ENCODE measurements around the gene ZBED5.
"Not testable (repeated sequence)": the region's sequence is repeated elsewhere in the genome, so short reads cannot be mapped to it uniquely, and the experiment has no call there.

ZBED5 gene

GRCh38 chr11:10823152-10823579 is 34.7 kb downstream of the ZBED5 start:
- Mint-ChIP-seq H3K27me3 (no peaks in the 10 kb centered on the region), H3K4me1 (peaks cover 8% of the 10 kb centered on the region), H3K4me3 (no peak overlapping the region), H3K36me3 (peaks cover 15% of the 10 kb centered on the region), H3K27ac (peak overlapping the region; percentile 36), H3K9me3 (no peaks in the 10 kb centered on the region)

- H3K9me3 Mint-ChIP-seq, H3K27ac Mint-ChIP-seq, H3K27me3 Mint-ChIP-seq, H3K4me1 Mint-ChIP-seq, H3K4me3 Mint-ChIP-seq: not testable (repeated sequence)
- H3K36me3 Mint-ChIP-seq, result peaks cover 11% of the 10 kb centered on the region
Measured at GRCh38 chr11:10822491-10822890, 35.4 kb downstream of the ZBED5 start.

DNA sequence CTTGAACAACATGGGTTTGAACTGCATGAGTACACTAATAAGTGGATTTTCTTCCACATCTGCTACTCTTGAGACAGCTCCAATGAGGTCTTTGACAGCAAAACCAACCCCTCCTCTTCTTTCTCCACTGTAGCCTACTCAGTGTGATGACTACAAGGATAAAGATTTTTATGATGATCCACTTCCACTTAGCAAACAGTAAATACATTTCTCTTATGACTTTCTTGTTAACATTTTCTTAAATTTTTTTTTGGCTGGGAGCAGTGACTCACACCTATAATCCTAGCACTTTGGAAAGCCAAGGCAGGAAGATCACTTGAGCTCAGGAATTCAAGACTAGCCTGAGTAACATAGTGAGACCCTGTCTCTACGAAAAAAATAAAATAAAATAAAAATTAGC is 39.3 kb downstream of the ZBED5 start:
- no peaks in the 10 kb centered on the region for H3K9me3 Mint-ChIP-seq
- H3K27me3 Mint-ChIP-seq, result no peaks in the 10 kb centered on the region
- H3K4me1 Mint-ChIP-seq, result no peaks in the 10 kb centered on the region

GRCh38 chr11:10813945-10814344 is 43.9 kb downstream of the ZBED5 start:
- Mint-ChIP-seq H3K27ac (no peak overlapping the region), H3K9me3 (no peaks in the 10 kb centered on the region), H3K27me3 (no peaks in the 10 kb centered on the region)

More for the DNA sequence above, 39.3 kb downstream of the ZBED5 start:
- Mint-ChIP-seq H3K27ac (no peak overlapping the region), H3K4me3 (no peak overlapping the region), H3K36me3 (peaks cover 10% of the 10 kb centered on the region)

GRCh38 chr11:10809373-10810160 is 48.3 kb downstream of the ZBED5 start:
- H3K9me3 Mint-ChIP-seq, result no peaks in the 10 kb centered on the region
- peaks cover 27% of the 10 kb centered on the region for H3K36me3 Mint-ChIP-seq
- peak overlapping the region; percentile 98 for H3K27ac Mint-ChIP-seq
- peaks cover 37% of the 10 kb centered on the region for H3K4me1 Mint-ChIP-seq
- no peaks in the 10 kb centered on the region for H3K27me3 Mint-ChIP-seq
- peak overlapping the region; percentile 94 for H3K4me3 Mint-ChIP-seq

More at GRCh38 chr11:10813945-10814344, 43.9 kb downstream of the ZBED5 start:
- Mint-ChIP-seq H3K4me3 (no peak overlapping the region), H3K36me3 (no peaks in the 10 kb centered on the region), H3K4me1 (peaks cover 11% of the 10 kb centered on the region)

GRCh38 chr11:10808553-10809372 is 49.1 kb downstream of the ZBED5 start, which contains the start of gene EIF4G2:
Gene EIF4G2, minus strand, starts transcription at chr11:10808926.
- H3K27ac Mint-ChIP-seq, result peak within 1 kb of the TSS; percentile 98
- no peaks in the 10 kb centered on the region for H3K27me3 Mint-ChIP-seq
- no peaks in the 10 kb centered on the region for H3K9me3 Mint-ChIP-seq
- peaks cover 32% of the 10 kb centered on the region for H3K36me3 Mint-ChIP-seq
- peaks cover 43% of the 10 kb centered on the region for H3K4me1 Mint-ChIP-seq
- H3K4me3 Mint-ChIP-seq, result peak within 1 kb of the TSS; percentile 94

GRCh38 chr11:10808235-10808552 is 49.7 kb downstream of the ZBED5 start:
- peak overlapping the region; percentile 94 for H3K4me3 Mint-ChIP-seq
- peaks cover 37% of the 10 kb centered on the region for H3K36me3 Mint-ChIP-seq
- peaks cover 49% of the 10 kb centered on the region for H3K4me1 Mint-ChIP-seq
- H3K27ac Mint-ChIP-seq, result peak overlapping the region; percentile 98
- H3K9me3 Mint-ChIP-seq, result no peaks in the 10 kb centered on the region
- H3K27me3 Mint-ChIP-seq, result no peaks in the 10 kb centered on the region

DNA sequence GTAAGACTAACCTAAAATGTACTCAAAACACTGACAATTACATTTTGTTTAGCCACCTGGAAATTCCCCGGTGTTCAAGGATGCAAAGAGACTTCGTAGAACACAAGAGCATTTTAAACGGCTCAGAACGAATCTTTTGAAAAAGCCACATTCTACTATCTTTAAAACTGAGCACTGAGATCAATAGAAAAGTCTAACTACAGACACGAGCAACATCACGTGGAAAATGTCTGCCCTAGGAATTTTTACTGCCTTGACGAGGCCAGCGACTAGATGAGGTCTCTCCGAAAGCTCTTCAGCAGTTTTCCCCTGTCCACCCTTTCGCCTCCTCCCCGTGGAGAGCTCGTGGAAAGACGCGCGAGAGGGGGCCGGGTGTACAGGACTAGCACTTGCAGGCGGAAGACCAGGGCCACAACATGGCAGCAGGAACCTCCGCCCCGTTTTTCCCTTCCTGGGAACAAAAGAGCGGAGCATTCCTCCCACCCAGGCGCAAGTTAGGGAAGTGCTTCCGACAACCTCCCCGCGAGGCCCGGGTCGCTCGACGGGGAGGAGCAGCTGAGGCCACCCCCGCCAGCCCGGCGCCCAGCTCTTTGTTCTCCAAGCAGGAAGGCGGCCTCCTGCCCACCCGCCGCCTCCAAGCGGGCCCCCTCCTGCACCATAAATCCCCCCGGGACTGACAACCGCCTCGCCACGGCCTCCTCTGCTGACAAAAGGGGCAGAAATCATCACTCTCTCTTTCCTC is 50.2 kb downstream of the ZBED5 start:
- Mint-ChIP-seq H3K4me1 (peaks cover 50% of the 10 kb centered on the region), H3K27ac (peak overlapping the region; percentile 98)

GRCh38 chr11:10806206-10806605 is 51.6 kb downstream of the ZBED5 start:
- Mint-ChIP-seq H3K9me3 (no peaks in the 10 kb centered on the region), H3K4me1 (peaks cover 64% of the 10 kb centered on the region), H3K27ac (peak overlapping the region; percentile 96), H3K27me3 (no peaks in the 10 kb centered on the region), H3K36me3 (peaks cover 42% of the 10 kb centered on the region), H3K4me3 (peak overlapping the region; percentile 94)

More for the DNA sequence above, 50.2 kb downstream of the ZBED5 start:
- H3K36me3 Mint-ChIP-seq, result peaks cover 37% of the 10 kb centered on the region
- H3K27me3 Mint-ChIP-seq, result no peaks in the 10 kb centered on the region
- H3K4me3 Mint-ChIP-seq, result peak overlapping the region; percentile 94
- H3K9me3 Mint-ChIP-seq, result no peaks in the 10 kb centered on the region

GRCh38 chr11:10805741-10806140 is 52.1 kb downstream of the ZBED5 start:
- Mint-ChIP-seq H3K4me1 (peaks cover 68% of the 10 kb centered on the region), H3K4me3 (peak overlapping the region; percentile 94), H3K36me3 (peaks cover 43% of the 10 kb centered on the region), H3K27me3 (no peaks in the 10 kb centered on the region), H3K27ac (peak overlapping the region; percentile 96), H3K9me3 (no peaks in the 10 kb centered on the region)

- H3K9me3 Mint-ChIP-seq, result no peaks in the 10 kb centered on the region
- peak overlapping the region; percentile 27 for H3K4me3 Mint-ChIP-seq
- H3K27ac Mint-ChIP-seq, result peak overlapping the region; percentile 81
- peaks cover 56% of the 10 kb centered on the region for H3K36me3 Mint-ChIP-seq
- H3K4me1 Mint-ChIP-seq, result peaks cover 78% of the 10 kb centered on the region
- H3K27me3 Mint-ChIP-seq, result no peaks in the 10 kb centered on the region
Measured at GRCh38 chr11:10803676-10804075, 54.2 kb downstream of the ZBED5 start.
